Mammary epithelial cell (primary cell): ENCODE results near the gene STK33.

Source experiments
- EZH2 ChIP-seq: IDR thresholded peaks from 2 replicates; pipeline ENCODE4 v1.6.1; 2012; ENCODE audit warnings: low read length, inconsistent platforms, borderline replicate concordance
- TF ChIP-seq, protein P1 (sequence below), 2 donors: IDR thresholded peaks in 1 of 2; conservative IDR thresholded peaks in 1 of 2; 2 replicates each; pipeline ENCODE4 v1.5.1; 2011 to 2012; ENCODE audit warnings: inconsistent platforms in 2 of 2, low read length in 2 of 2, mild to moderate bottlenecking in 2 of 2, control low read depth in 1 of 2, low read depth in 1 of 2; ENCODE audit not compliant: insufficient read depth in 1 of 2; ENCODE audit errors: extremely low read depth in 1 of 2

DNA sequence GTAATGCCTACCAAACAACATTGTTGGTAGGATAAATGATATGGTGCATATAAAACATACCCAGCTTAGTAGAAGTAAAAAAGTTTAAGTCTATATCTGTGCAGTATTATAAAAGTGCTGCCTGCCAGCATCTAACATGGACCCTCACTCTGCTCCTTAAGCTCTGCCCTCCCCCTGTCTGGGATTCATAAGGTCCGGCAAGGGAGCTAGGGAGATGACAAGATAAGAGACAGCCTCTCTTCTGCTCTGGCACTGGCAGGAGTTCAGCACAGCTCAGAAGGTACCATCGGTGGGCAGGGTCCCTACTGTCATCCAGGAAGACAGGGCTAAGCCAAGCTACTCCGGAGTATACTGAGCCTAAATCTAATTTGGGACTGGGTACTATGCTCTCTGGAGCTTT lies 45.6 kb upstream of the STK33 start:
- TF ChIP-seq, protein P1, sequence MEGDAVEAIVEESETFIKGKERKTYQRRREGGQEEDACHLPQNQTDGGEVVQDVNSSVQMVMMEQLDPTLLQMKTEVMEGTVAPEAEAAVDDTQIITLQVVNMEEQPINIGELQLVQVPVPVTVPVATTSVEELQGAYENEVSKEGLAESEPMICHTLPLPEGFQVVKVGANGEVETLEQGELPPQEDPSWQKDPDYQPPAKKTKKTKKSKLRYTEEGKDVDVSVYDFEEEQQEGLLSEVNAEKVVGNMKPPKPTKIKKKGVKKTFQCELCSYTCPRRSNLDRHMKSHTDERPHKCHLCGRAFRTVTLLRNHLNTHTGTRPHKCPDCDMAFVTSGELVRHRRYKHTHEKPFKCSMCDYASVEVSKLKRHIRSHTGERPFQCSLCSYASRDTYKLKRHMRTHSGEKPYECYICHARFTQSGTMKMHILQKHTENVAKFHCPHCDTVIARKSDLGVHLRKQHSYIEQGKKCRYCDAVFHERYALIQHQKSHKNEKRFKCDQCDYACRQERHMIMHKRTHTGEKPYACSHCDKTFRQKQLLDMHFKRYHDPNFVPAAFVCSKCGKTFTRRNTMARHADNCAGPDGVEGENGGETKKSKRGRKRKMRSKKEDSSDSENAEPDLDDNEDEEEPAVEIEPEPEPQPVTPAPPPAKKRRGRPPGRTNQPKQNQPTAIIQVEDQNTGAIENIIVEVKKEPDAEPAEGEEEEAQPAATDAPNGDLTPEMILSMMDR (conservative IDR thresholded peaks at IDR 0.05 in 1 of 2, IDR thresholded peaks at IDR 0.05 in 1 of 2; ENCODE audit: extremely low read depth in 1 of 2, insufficient read depth in 1 of 2, low read depth in 1 of 2, low read length in 2 of 2), result no peak
- no peak for TF ChIP-seq EZH2
